GM13976 (cell line): ENCODE results near the gene KDM2B.

Source experiments
- DNase-seq: peaks from one replicate; pipeline ENCODE4 v3.0.0; 2012; ENCODE audit warnings: low spot score
- in situ Hi-C: fragments of 300-500 bp; cut with MboI; formaldehyde crosslinking; loops from one replicate; pipeline ENCODE4 v1.12.0; 2022; ENCODE audit warnings: low sequenced_read_pairs, mixed read lengths, inconsistent platforms; ENCODE audit not compliant: unreplicated experiment
- TF ChIP-seq, protein P1 (sequence below): IDR thresholded peaks from 2 replicates; pipeline ENCODE4 v1.5.1; 2012; ENCODE audit warnings: borderline replicate concordance, mild to moderate bottlenecking; ENCODE audit not compliant: insufficient read depth; ENCODE audit errors: extremely low read depth, missing control alignments, control extremely low read depth

KDM2B gene

DNA sequence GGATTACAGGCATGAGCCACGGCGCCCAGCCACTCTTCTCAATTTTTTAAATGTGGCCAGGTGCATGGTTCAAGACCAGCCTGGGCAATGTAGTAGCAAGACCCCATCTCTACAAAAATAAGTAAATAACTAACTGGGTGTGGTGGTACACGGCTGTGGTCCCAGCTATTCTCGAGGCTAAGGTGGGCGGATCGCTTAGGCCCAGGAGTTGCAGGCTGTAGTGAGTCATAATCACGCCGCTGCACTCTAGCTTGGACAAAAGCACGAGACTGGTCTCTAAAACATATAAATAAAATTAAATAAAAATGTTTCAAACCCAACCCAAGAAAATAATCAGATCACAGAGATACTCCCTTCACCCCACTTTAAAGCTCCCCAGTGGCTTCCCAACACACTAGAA, 8.9 kb downstream of the KDM2B start:
- TF ChIP-seq, protein P1, sequence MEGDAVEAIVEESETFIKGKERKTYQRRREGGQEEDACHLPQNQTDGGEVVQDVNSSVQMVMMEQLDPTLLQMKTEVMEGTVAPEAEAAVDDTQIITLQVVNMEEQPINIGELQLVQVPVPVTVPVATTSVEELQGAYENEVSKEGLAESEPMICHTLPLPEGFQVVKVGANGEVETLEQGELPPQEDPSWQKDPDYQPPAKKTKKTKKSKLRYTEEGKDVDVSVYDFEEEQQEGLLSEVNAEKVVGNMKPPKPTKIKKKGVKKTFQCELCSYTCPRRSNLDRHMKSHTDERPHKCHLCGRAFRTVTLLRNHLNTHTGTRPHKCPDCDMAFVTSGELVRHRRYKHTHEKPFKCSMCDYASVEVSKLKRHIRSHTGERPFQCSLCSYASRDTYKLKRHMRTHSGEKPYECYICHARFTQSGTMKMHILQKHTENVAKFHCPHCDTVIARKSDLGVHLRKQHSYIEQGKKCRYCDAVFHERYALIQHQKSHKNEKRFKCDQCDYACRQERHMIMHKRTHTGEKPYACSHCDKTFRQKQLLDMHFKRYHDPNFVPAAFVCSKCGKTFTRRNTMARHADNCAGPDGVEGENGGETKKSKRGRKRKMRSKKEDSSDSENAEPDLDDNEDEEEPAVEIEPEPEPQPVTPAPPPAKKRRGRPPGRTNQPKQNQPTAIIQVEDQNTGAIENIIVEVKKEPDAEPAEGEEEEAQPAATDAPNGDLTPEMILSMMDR = no peak
- no peak for DNase-seq
- in situ Hi-C loops = no loop called here

DNA sequence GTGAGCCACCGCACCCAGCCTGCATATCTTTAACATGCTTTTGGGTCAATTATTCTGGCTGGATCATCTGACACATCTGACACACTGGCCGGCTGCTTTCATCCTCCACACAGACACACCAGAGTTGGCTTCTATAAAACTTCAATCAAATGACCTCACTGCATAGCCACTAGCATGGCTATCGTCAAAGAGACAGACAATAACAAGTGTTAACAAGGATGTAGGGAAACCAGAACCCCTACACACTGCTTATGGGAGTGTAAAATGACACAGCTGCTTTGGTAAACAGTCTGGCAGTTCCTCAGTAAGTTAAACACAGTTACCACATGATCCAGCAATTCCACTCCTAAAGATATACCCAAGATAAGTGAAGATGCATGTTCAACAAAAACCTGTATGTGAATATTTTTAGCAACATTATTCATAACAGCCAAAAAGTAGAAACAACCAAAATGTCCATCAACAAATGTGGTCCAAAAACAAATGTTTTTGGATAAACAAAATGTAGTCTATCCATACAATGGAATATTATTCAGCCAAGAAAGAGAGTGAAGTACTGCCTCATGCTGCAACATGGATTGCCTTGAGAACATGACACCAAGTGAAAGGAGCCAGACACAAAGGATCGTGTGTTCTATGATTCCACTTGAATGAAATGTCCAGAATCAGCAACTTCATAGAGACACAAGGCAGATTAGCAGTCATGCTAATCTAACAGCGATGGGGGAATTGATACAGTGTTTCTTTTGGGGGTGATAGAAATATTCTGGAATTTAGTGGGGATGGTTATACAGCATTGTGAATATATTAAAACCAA, 10.1 kb downstream of the KDM2B start:
- TF ChIP-seq, protein P1 = no peak
- DNase-seq = no peak
- in situ Hi-C loops = no loop called here

DNA sequence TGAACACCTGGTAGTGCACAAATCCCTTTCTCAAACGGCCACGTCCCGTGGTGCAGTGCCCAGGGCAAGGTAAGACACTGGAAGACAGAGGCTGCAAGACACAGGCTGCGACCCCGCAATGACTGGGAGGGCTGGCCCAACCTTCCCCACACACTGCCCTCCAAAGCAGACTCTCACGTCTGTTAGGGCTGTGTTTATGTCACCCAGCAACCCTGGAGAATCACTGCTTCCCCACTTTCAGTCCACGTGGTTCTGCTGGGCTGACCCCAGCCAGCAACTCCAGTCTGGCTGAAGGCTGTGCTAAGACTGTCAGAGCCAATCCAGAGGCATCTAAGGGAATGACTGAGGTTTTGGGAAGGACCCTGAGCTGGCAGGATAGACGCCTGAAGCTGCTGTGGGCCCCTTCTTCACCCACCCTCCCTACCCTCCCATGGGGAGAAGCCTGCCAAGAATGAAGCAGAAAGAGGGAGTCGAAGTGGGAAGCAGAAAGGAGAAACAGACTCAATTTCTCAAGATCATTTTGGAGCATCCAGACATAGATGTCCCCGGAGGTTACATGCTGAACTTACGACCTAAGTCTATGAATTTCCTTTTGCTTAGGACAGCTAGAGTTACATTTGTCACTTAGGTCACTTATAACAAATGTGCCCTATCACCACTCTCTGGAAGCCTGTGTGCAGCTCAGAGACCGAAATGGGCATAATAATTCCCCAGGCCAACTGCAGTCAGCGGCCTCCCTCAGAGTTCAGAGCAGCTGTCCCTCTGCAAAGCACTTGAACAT, 11.7 kb downstream of the KDM2B start:
- in situ Hi-C loops = no loop called here
- no peak for DNase-seq
- TF ChIP-seq, protein P1 = no peak

DNA sequence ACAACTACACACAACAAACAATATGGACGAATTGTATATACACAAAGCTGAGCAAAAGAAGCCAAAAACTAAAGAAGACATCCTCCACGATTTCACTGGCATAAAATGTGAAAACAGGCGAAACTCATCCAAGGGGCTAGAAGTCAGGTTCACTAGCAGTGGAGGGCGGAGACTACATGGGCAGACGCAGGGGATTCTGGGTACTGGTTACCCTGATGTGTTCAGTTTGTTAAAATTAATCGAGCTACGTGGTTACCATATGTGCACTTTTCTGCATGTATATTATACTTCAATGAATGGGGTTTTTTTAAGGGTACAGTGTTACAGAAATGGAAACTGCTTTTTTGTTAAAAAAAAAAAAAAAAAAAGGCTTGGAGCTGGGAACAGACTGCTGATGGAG, 12.3 kb downstream of the KDM2B start:
- TF ChIP-seq, protein P1 = no peak
- no peak for DNase-seq
- in situ Hi-C loops = no loop called here

DNA sequence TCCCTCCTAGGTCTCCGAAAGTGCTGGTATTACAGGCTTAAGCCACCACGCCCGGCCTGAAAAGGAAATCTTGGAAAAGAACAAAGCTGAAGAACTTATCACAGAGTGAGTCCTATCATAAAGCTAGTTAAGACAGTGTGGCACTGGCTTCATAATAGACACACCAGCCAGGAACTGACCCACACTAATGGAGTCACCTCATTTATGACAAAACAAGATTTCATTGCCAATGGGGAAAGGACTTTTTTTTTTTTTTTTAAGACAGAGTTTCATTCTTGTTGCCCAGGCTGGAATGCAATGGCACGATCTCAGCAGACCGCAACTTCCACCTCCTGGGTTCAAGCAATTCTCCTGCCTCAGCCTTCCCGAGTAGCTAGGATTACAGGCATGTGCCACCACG, 15.7 kb downstream of the KDM2B start:
- in situ Hi-C loops = no loop called here
- DNase-seq = no peak
- TF ChIP-seq, protein P1 = no peak

DNA sequence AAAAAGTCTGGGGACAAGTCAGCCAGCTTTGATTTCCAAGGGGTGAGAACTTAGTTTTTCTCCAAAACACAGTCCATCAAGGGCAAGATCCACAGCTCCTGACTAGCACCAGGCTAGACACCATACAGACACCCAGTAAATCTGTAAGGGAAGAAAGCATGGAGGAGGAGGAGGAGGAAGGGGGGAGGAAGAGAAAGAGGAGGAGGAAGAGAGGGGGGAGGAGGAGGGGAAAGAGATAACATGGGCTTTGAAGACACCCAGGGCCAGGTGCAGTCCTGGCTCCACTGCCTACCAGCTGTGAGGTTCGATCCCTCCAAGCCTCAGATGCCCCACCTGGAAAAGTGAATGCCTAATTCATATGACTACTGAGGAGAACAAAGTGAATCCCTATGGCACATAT, 18.3 kb downstream of the KDM2B start:
- TF ChIP-seq, protein P1 = no peak
- in situ Hi-C loops = no loop called here
- DNase-seq = no peak
